HG03558 (cell line): ENCODE data around the gene KIF7.

Experiments used
- ATAC-seq: cut with Tn5 transposase; IDR thresholded peaks from one replicate; pipeline ENCODE4 v1.9.1; 2021; ENCODE audit warnings: moderate number of reproducible peaks; ENCODE audit not compliant: unreplicated experiment; ENCODE audit errors: extremely low read depth

The KIF7 gene

DNA sequence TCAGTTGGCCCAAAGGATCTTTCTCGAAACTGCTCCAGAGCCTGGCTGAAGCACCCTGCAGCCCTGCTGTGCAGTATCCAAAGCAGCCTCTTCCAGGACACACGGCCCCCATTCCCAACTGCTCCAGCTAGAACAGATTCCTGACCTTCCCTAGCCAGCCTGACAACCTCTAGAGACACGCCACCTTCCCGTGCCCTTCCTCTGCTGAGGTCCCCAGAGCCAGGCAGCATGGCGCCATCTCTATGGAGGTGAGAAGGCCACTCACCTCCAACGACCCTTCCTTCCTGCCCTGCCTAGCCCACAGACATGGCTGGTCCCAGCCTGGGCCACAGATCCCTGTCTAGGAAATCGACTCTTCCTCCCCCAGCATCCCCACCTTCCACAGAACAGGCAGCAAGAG, 3.1 kb downstream of the KIF7 start:
- no peak for ATAC-seq

DNA sequence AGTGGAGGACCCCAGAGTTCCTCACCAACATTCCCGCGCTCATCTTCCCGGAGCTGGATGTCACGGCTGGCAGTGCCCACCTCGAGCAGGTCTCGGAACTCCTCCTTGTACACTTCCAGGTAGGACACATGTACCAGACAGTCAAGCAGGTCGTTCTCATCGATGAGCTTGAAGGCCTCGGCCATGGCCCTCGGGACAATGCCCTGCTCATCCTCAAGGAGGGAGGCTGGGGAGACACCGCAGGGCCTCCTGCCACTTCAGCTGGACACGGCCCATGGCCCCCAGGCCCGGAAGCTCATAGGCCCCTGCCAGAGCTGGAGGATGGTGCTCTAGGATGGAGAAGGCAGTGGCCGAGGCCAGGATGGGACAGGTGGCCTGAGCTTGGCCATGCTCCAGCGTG, 5.6 kb downstream of the KIF7 start:
- no peak for ATAC-seq

DNA sequence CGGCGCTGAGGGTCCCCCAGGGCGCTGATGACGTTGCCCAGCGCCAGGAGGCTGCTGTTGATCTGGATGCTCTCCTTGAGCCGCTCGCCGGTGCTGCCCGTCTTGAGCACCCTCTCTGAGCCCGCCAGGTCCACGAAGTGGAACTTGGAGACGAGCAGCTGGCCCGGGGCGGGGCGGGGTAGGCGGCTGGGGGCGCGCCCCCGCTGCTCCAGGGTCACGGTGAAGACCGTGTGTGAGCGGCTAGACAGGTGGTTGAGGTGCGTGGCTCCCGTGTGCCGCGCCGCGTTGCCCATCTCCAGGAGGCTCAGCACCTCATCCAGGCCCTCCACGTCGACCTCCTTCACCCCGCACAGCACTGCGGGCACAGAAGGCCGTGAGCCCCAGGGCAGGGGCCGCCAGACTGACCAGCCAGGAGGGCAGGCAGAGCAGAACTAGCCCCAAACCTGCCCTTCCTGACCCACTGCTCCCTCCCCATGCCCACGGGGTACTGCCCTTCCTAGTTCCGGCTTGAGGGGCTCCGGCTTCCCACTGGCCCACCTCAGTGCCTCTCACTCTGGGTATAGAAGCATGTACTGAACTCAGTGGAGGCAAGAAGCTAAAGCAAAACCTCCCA, 6.1 kb downstream of the KIF7 start:
- no peak for ATAC-seq

DNA sequence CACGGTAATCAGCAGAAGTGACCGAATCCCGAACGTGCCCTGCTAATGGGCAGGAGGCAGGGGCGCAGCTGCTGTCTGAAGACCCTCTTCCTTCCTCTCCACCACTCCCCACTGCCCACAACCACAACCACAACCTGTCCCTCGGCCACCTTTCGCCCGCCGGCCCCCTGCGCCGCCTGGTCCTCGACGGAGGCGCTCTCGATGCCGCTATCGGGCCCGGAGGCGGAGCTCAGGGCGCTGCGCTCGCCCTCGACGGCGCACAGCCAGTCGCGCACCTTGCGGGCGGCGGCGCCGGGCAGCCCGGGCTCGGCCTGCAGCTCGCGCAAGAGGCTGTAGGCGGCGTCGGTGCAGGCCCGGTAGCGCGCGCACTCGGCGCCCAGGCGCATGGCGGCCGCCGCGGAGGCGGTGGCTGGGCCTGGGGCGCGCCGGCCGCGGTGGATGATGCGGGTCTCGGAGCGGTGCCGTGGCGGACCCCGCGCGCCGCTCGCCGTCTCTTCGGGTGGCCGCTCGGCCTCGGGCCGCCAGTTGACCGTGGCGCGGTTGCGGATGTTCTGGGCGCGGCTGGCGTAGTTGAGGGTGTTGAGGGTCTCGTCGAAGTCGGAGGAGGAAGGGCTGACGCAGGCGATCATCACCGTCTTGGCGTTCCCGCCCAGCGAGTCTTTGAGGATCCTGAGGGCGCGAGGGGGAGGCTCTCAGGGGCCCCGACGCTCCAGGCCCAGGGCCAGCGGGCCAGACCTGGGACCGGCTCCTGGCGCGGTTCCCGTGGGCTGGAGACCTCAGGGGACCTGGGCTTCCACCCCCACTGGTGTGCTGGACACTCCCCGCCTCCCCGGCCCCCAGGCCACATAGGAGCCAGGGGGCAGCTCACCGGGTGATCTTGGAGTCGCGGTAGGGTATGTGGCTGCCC, 6.9 kb downstream of the KIF7 start:
- ATAC-seq, result no peak

DNA sequence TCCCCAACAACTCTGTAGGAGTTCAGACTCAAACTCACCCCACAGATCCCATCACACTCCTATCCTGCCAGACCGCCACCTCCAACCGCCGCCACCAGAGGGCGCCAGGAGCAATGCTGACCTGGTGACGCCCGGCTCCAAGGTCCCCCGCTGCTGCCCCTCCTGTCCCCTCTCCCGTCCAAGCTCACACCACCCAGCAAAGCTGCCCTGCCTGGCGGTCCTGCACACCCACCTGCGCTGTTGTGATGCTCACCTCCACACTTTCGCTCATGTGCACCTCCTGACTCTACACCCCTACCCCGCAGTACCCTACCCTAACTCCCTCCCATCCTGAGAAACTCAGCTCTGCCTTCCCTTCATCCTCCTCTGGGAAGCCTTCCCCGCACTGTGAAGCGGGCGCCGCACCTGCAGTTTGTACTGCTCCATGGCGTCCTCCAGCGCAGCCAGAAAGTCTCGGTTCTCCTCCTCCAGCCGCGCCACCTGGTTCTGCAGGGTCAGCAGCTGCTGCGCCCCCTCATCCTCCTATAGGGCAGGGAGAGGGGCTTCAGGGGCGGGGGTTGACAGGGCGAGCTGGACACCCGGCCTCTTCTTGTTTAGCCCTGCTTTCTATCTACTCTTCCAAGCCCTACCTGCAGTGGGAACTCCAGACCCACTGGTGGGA, 7.9 kb downstream of the KIF7 start:
- no peak for ATAC-seq

DNA sequence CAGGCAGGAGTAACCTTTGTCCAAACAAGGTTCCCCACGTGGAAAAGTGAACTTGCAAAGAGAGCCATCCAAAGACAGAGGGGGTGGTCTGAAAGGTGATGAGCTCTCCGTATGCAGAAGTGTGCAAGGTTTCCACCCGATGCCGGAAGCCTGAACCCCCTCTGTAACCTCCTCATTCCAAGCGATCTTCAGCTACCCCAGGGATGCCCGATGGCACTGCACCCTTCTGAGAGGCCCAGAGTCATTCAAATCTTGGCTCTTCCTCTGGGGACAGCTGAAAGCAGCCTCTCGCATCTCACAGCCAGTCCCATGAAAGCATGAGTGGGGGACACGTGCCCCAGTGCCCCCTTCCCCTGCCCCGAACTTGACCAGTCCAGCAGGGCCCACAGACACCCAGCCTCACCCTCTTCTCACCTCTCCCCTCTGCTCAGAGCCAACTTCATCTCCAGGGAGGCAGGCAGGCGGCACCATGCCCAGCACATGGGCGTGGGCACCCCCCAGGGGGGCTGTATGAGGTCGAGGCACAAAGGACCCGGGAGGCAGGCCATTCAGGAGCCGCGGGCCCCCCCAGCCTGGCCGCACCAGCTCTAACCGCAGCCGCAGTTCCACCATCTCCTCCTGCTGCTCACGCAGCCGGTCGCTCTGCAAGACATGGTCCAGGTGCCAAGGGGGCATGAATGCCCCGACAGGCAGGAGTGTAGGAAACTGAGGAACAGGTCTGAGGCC, 8.7 kb downstream of the KIF7 start:
- ATAC-seq, result no peak

DNA sequence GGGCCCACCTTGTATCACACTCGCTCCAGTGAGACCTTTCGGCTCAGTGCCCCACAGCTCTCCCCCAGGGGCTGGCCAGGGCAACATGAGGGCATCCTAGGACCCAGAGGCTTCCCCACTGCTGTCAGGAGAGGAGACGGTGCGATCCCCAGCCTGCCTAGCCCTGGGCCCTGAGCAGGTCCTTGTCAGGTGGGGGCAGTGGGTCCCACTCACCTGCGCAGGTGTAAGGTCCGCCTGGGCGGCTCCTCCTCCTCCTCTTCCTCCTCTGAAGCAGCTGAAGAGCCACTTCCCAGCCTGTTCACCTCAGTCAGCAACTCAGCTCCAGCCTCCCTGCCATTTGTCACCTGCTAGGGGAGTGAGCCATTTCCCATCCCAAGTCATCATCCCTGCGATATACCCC, 9.6 kb downstream of the KIF7 start:
- no peak for ATAC-seq

DNA sequence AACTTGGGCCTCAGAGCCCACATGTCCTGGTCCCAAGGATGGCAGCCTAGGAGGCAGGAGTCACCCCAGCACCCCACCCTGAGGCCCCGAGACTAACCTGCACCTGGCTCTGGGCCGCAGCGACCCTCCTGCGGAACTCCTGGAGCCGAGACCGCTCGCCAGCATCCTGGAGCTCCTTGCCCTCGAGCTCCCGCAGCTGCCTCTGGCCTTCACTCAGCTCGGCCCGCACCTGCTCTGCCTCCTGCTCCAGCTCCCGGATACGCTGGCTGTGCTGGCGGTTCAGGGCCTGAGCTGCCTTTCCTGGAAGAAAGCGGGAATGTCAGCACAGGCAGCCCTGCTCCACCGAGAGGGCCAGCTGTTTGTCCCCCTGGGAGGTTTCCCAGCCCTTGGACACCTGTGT, 13.2 kb downstream of the KIF7 start:
- ATAC-seq, result no peak

DNA sequence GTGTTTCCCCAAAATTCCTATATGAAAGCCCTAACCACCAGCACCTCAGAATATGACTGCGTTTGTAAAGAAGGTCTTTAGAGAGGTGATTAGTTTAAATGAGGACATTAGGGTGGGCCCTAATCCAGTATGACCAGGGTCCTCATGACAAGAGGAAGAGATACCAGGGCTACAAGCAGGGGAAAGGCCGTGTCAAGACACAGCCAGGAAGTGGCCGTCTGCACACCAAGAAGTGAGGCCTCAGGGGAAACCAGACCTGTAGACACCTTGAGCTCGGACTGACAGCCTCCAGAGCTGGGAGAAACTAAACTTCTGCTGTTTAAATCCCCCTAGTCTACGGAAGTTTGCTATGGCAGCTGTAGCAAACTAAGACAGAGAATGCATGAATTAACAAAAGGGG, 14.2 kb downstream of the KIF7 start:
- no peak for ATAC-seq

DNA sequence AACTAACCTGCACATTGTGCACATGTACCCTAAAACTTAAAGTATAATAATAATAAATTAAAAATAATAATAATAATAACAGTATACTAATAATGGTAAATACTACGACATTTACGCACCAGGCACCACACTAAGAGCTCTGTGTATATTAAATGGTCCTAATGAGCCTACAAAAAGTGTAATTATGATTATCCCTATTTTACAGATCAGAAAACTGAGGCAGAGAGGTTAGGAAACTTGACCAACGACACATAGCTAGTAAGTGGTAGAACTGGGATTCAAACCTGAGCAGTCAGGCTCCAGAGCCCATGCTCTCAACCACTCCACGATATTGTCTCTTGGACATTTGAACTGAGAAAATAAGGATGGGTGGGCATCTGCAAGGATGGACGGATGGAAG, 15.0 kb downstream of the KIF7 start:
- no peak for ATAC-seq

DNA sequence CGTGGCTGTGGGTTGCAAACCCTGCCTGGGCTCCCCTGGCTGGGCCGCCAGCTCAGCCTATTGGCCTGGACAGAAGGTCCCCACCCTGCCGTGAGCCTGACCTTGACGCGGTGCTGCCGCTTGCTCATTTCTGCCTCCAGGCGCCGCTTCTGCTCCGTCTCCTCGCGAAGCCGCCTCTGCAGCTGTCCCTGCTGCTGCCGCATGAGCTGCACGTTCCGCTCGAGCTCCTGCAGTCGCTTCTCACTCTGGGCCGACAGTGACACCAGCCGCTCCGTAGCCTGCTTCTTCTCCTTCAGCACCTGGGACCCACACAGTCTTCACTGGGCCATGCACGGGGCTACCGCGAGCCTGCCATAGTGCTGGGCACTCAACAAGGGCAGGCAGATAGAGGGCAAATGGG, 21.7 kb downstream of the KIF7 start:
- ATAC-seq, result no peak

DNA sequence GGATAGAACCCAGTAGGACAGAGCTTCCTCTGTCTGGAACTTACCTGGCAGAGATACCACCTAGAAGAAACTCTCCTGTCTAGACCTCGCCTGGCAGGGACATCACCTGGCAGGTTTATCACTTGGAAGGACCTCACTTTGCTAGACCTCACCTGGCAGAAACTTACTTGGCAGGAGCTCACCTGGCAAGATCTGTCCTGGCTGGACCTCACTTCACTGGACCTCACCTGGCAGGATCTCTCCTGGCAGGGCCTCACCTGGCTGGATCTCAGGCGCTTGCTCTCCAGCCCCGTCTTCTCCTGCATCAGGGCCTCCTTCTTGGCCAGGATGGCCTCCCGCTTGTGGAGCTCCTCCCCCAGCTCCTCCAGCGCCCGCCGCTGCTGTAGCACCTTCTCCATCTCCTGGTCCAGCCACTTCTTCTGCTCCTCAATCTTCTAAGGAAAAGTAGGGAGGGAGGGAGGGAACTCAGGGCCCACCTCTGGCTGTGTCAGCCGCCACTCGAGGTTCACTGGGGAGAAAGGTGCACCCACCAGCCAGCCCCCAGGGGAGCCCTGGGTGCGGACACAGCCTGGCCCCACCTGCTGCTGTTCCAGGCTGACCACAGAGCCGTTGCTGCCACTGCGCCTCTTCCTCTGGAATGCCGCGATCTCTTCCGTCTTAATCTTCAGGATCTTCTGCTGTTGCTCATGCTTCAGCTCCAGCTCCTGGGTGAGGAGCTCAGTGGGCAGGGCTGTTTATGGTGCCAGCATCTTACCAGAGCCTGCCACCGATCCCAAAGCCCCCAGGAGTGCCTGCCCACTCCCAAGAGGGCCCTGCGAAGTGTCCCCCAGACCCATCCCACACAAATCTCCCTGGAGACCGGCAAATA, 22.5 kb downstream of the KIF7 start:
- ATAC-seq, result no peak

DNA sequence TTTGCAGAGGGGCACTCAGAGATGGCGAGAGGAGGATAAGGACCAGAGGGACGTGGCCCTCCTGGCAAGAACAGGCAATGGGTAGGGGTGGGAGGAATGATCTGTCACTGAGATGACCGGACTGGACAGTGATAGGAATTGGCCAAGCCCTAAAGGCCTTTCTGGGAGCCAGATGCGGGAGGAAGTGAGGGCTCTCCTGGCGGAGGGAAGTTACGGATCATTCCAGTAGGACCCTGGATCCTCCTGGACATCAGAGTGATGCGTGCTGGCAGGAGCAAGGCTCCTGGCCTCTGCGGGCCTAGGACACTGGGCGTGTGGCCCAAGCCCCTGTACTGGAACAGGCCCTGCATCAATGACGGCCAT, 23.4 kb downstream of the KIF7 start:
- no peak for ATAC-seq

DNA sequence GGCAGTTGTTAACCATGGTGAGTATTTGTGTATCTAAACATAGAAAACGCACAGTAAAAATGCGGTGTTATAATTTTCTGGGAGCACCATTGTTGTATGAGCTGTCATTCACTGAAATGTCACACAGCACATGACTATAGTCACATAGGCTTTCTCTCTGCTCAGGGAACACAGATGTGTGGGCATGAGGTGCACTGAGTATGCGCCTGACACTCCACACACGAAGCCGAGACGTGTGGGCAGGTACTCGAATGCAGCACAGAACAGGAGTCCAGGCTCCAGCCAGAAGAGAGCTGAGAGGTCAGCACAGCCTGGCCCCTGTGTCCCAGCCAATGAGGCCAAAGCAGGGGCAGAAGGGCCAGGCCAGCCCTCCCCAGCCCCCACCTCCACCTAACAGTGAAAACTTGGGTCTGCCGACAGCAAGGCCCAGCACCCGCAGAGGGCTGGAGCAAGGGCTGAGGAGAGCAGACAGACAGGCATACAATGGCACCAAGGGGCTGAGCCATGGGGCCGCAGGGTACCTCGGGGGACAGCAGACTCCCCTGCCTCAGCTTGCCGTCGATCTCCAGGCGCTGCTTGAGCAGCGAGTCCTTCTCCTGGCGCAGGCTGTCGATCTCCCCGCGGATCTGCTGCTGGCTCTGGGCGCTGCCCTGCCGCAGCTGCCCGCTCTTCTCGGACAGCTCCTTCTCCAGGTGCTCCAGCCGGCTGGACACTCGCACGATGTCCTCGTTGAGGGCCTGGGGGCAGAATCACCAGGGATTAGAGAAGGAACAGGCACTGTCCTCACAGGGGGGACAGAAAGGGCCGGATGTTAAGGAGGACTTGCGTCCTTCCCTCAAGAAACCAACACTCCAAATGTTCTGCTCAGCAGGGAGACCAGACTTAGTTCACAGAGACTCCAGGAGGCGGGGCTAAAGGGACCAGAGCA, 24.0 kb downstream of the KIF7 start:
- no peak for ATAC-seq

DNA sequence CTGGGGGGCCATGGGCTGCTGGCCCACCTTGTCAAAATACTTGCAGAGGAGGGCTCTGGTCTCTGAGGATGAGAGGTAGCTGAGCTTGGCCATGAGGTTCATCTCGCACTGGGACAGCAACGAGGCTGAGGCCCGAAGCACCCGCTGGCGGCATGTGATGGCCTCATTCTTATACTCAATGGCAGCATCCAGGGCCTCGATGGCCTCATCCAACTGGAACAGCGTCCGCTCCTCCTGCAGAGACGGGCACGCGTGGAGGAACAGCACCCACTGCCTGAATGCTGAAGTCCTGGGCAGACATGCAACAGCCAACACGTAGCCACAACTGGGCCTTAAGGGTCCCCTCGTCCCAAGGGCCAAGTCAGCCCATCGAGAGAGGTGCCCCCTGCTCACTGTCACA, 25.0 kb downstream of the KIF7 start:
- no peak for ATAC-seq

DNA sequence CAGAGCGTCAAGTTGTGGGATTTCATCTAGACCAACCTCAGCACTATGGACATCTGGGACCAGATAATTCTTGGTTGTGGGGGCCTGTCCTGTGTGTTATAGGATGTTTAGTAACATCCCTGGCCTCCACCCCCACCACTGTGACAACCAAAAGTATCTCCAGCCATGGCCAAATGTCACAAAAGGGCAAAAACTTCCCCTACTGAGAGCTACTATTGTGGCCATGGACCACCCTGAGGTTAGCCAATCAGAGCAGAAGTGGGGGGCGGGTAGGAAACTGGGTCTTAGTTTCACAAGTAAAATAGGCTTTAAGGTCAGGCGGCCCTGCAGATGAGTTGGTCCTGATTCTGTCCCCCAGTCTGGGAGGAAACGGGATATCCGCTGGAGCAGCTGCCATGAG, 25.4 kb downstream of the KIF7 start:
- ATAC-seq, result no peak

DNA sequence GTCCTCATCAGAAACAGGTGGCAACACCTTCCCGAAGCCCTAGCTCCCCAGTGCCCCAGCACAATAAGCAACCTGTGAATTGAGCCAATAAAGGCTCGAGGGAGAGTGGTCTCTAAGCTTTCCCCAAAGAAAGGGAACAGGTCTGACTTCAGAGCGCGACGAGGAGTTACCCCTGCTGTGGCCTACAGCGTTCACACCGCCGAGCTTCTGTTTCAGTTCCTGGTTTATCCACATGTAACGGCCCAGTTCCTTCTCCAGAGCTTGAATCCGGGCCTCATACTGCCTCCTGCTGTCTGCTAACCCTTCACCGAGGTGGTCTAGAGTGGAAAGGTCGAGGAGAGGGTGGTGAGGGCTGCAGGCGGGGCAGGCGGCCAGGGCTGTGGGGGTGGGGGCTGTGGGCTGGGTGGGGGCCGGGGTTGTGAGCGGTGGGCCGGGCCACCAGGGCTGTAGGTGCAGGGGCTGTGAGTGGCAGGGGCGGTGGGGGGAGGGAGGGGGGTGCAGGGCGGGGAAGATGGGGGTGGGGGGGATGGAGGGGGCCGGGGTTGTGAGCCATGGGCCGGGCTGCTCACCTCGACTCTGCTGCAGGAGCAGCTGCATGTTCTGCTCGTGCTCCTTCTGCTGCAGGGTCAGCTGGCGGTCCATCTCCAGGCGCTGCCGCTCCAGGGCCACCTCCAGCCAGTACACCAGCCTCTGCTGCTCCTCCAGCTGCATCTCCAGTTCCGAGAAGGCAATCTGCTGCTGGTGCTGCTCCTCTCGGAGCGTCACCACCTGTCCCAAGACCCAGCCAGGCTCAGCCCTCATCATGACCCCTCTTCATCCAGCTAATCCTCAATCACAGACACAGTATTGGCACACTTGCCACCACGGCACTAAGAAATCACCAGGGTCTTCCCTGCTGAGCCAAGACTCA, 26.2 kb downstream of the KIF7 start:
- no peak for ATAC-seq

DNA sequence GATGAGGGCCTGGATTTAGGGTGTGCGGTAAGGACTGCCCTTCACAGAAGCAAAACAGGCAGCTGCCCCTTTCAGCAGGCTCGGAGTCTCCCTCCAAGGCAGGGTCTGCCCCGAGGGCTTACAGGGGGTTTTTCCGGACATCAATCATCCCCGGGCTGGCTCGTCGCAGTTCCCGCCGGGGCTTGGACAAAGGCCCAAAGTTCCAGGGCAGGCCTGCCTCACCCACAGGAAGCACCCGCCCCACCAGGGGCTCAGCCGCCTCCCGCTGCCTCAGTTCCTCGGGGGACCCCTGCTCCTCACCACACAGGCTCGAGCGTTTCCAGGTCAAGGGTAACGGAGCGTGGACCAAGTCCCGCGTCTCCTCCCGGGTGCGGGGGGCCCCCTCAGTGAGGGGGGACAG, 27.0 kb downstream of the KIF7 start:
- no peak for ATAC-seq
